ENCODE data around the gene DCN.

- TF ChIP-seq, protein P1, sequence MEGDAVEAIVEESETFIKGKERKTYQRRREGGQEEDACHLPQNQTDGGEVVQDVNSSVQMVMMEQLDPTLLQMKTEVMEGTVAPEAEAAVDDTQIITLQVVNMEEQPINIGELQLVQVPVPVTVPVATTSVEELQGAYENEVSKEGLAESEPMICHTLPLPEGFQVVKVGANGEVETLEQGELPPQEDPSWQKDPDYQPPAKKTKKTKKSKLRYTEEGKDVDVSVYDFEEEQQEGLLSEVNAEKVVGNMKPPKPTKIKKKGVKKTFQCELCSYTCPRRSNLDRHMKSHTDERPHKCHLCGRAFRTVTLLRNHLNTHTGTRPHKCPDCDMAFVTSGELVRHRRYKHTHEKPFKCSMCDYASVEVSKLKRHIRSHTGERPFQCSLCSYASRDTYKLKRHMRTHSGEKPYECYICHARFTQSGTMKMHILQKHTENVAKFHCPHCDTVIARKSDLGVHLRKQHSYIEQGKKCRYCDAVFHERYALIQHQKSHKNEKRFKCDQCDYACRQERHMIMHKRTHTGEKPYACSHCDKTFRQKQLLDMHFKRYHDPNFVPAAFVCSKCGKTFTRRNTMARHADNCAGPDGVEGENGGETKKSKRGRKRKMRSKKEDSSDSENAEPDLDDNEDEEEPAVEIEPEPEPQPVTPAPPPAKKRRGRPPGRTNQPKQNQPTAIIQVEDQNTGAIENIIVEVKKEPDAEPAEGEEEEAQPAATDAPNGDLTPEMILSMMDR (IDR thresholded peaks at IDR 0.05): no peak
- no peak for TF ChIP-seq POLR2A (IDR thresholded peaks at IDR 0.05)
Measured at GRCh38 chr12:91216871-91217270, 34.3 kb upstream of the DCN start.
